ENCODE results near the gene GALNS. TPM values are rescaled to one million over a fixed set of nuclear protein-coding genes. Genes with fewer than 3 reads are reported as not detected.
A peak's percentile ranks its signal among the peaks of the same experiment; 100 is the strongest.

The GALNS gene
- total RNA-seq, 2 experiments from 2014 or later: 29.4 to 35.7 TPM

- Mint-ChIP-seq H3K36me3 (ENCODE audit: low read depth) (peaks cover 19% of the 10 kb centered on the region), H3K4me1 (peaks cover 28% of the 10 kb centered on the region), H3K27ac (peak overlapping the region; percentile 98), H3K9me3 (no peaks in the 10 kb centered on the region), H3K27me3 (no peaks in the 10 kb centered on the region), H3K4me3 (peak overlapping the region; percentile 85)
- ChIA-PET POLR2A (interaction anchor here (1.5 kb wide), 1 partner anchor 107 kb away, joined by 4 read pairs; no protein-coding TSS in a partner anchor), CTCF (interaction anchor here (0.6 to 2.3 kb wide), 9 partner anchors 8 to 357 kb away, joined by 3 to 9 read pairs (median 3); no protein-coding TSS in a partner anchor)
- no peak for DNase-seq
Measured at GRCh38 chr16:88810166-88810911, 46.4 kb downstream of the GALNS start.

DNA sequence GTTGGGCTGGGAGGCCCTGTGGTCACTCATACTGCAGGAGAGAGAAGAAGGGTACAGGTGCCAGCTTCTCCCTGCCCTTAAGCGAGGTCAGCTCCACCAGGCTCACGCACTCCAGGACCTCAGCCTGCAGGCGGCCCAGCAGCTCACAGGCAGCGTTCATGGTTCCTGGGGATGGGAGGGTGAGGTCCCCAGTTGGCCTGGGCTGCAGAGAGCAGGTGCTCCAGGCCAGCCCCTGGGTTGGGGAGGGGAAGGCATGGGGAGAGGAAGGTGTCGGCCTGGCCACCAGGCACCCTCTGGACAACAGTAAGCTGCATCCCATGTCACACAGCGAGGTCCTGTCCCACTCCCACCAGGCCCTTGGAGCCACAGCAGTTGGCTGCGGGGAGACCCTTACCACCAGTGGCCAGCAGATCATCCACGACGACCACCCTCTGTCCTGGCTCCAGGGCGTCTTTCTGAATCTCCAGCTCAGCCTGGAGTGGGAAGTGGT lies 47.0 kb downstream of the GALNS start:
- ChIA-PET POLR2A (interaction anchor here (0.6 to 1.5 kb wide), 2 partner anchors 8 to 106 kb away, joined by 4 read pairs; no protein-coding TSS in a partner anchor), CTCF (interaction anchor here (0.8 to 2.3 kb wide), 8 partner anchors 8 to 358 kb away, joined by 3 to 9 read pairs (median 4); no protein-coding TSS in a partner anchor)
- no peak for DNase-seq
- Mint-ChIP-seq H3K27me3 (no peaks in the 10 kb centered on the region), H3K4me3 (peak overlapping the region; percentile 85), H3K36me3 (ENCODE audit: low read depth) (peaks cover 19% of the 10 kb centered on the region), H3K9me3 (no peaks in the 10 kb centered on the region), H3K4me1 (peaks cover 28% of the 10 kb centered on the region), H3K27ac (peak overlapping the region; percentile 98)

GRCh38 chr16:88809068-88809675 lies 47.6 kb downstream of the GALNS start:
- ChIA-PET POLR2A (interaction anchor here (0.6 kb wide), 1 partner anchor 8 kb away, joined by 4 read pairs; no protein-coding TSS in a partner anchor), CTCF (interaction anchor here (0.7 to 2.3 kb wide), 6 partner anchors 9 to 457 kb away, joined by 3 to 7 read pairs (median 4); no protein-coding TSS in a partner anchor)
- H3K36me3 Mint-ChIP-seq (ENCODE audit: low read depth): peaks cover 22% of the 10 kb centered on the region

DNA sequence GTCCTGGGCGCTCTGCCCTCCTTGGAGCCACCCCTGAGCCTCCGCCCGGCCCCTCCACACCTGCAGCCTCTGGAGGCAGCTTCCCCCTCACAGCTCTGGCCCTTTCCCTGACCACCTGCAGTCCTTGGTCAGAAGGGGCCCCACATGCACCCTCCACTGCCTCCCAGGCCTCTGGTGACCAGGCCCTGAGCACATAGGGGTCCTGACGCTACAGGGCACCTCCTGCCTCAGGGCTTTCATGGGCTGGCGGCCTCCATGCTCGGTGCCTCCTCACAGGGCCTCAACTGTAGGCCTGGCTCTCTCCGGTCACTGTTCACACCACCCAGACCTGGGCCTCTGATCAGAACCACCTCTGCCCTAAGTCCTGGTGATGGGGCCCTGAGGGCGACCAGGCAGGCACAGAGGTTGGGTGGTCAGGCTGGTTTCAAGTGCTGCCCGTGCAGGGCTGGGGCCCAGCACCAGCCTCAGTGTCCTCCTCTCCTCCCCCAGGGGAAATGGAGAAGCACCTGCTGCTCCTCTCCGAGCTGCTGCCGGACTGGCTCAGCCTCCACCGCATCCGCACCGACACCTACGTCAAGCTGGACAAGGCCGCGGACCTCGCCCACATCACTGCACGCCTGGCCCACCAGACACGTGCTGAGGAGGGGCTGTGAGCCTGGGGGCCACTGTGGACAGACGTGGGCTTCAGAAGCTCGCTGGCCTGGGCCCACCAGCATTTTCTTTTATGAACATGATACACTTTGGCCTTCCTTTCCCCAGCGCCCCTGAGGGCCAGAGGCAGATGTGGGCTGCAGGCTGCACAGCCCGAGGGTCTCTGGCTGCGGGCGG lies 48.9 kb downstream of the GALNS start:
- Mint-ChIP-seq H3K9me3 (no peaks in the 10 kb centered on the region), H3K4me3 (peak overlapping the region; percentile 32), H3K27me3 (no peaks in the 10 kb centered on the region), H3K27ac (no peak overlapping the region), H3K4me1 (peaks cover 28% of the 10 kb centered on the region), H3K36me3 (ENCODE audit: low read depth) (peaks cover 23% of the 10 kb centered on the region)
- ChIA-PET POLR2A (no interaction called here), CTCF (no interaction called here)
- DNase-seq: no peak

More at GRCh38 chr16:88809068-88809675, 47.6 kb downstream of the GALNS start:
- DNase-seq: no peak
- Mint-ChIP-seq H3K27ac (peak overlapping the region; percentile 62), H3K27me3 (no peaks in the 10 kb centered on the region), H3K4me1 (peaks cover 28% of the 10 kb centered on the region), H3K4me3 (peak overlapping the region; percentile 85), H3K9me3 (no peaks in the 10 kb centered on the region)

DNA sequence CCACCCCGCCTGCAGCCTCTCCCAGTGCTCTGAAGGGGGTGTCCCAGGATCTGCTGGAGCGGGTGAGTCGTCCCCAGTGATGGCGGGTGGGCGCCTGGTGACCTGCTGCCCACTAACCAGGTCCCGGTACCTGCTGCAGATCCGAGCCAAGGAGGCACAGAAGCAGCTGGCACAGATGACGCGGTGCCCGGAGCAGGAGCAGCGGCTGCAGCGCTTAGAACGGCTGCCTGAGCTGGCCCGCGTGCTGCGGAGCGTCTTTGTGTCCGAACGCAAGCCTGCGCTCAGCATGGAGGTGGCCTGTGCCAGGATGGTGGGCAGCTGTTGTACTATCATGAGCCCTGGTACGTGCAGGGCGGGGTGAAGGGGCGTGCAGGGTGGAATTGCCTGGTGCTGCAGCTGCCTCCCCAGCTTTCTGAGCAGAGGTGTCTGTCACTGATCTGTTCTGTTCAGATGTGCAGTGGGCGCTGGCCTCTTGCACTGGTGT lies 49.6 kb downstream of the GALNS start:
- peaks cover 24% of the 10 kb centered on the region for H3K36me3 Mint-ChIP-seq (ENCODE audit: low read depth)
- no peaks in the 10 kb centered on the region for H3K27me3 Mint-ChIP-seq
- peaks cover 23% of the 10 kb centered on the region for H3K4me1 Mint-ChIP-seq
- DNase-seq: no peak
- POLR2A ChIA-PET: no interaction called here
- H3K27ac Mint-ChIP-seq: no peak overlapping the region
- no peaks in the 10 kb centered on the region for H3K9me3 Mint-ChIP-seq
- no peak overlapping the region for H3K4me3 Mint-ChIP-seq
- CTCF ChIA-PET: interaction anchor here (1.3 to 2.5 kb wide), 2 partner anchors 9 to 70 kb away, joined by 3 to 6 read pairs; no protein-coding TSS in a partner anchor

DNA sequence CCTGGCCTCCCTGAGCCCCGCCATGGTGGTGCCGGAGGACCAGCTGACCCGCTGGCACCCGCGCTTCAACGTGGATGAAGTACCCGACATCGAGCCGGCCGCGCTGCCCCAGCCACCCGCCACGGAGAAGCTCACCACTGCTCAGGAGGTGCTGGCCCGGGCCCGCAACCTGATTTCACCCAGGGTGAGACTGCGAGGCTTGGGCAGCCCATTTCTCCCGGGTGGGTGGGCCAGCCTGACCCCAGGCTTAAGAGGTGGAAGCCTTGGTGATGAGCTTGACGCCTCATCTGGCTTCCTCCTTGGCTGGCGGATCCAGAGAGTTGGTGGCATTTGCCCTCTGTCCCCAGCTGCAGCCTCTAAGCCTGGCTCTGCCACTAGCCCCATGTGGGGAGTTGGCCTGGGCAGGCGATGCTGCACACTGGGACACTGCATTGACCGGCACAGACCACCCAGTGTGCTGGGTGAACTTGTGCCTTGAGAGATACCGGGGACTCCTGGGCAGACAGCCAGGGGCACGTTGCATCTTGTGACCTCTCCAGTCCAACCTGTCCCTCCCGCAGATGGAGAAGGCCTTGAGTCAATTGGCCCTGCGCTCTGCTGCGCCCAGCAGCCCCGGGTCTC lies 50.1 kb downstream of the GALNS start:
- Mint-ChIP-seq H3K4me3 (no peak overlapping the region), H3K27ac (no peak overlapping the region), H3K36me3 (ENCODE audit: low read depth) (peaks cover 24% of the 10 kb centered on the region), H3K4me1 (peaks cover 25% of the 10 kb centered on the region), H3K9me3 (no peaks in the 10 kb centered on the region), H3K27me3 (no peaks in the 10 kb centered on the region)
- ChIA-PET POLR2A (no interaction called here), CTCF (interaction anchor here (0.5 to 2.5 kb wide), 3 partner anchors 10 to 215 kb away, joined by 3 to 6 read pairs (median 3); no protein-coding TSS in a partner anchor)
- DNase-seq: no peak

DNA sequence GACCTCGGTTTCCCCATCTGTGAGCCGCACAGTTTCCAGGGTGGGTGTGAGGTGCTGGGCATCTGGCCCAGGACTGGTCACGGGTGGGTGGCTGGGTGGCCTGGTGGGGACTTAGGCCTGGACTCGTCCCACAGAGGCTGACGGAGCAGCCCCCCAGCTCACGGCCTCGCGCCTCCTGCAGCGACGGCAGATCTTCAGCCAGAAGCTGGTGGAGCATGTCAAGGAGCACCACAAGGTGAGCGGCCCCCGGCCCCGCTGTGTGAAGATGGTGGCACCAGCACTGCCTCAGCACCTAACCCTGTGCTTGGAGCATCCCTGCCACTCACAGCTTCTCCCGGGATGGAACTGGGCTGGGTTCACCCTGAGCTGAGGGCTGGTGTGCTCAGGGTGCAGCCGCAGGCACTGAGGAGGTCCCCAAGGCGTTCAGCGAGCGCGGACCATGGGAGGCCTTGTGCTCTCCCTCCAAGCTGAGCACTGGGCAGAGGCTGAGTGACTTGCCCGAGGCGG lies 50.8 kb downstream of the GALNS start:
- H3K4me3 Mint-ChIP-seq: no peak overlapping the region
- peaks cover 28% of the 10 kb centered on the region for H3K36me3 Mint-ChIP-seq (ENCODE audit: low read depth)
- no peak for DNase-seq
- H3K27ac Mint-ChIP-seq: no peak overlapping the region
- no peaks in the 10 kb centered on the region for H3K9me3 Mint-ChIP-seq
- peaks cover 31% of the 10 kb centered on the region for H3K4me1 Mint-ChIP-seq
- ChIA-PET CTCF (interaction anchor here (0.5 to 2.5 kb wide), 3 partner anchors 11 to 214 kb away, joined by 3 to 6 read pairs (median 3); no protein-coding TSS in a partner anchor), POLR2A (no interaction called here)
- no peaks in the 10 kb centered on the region for H3K27me3 Mint-ChIP-seq

GRCh38 chr16:88805340-88805715 lies 51.4 kb downstream of the GALNS start:
- H3K9me3 Mint-ChIP-seq: no peaks in the 10 kb centered on the region
- peak overlapping the region; percentile 77 for H3K4me3 Mint-ChIP-seq
- no peak for DNase-seq
- ChIA-PET POLR2A (no interaction called here), CTCF (interaction anchor here (1.2 to 2.5 kb wide), 2 partner anchors 25 to 68 kb away, joined by 3 to 6 read pairs; no protein-coding TSS in a partner anchor)
- H3K36me3 Mint-ChIP-seq (ENCODE audit: low read depth): peaks cover 31% of the 10 kb centered on the region
- H3K27me3 Mint-ChIP-seq: no peaks in the 10 kb centered on the region
- H3K4me1 Mint-ChIP-seq: peaks cover 37% of the 10 kb centered on the region
- H3K27ac Mint-ChIP-seq: no peak overlapping the region

- Mint-ChIP-seq H3K27ac (peak overlapping the region; percentile 77), H3K27me3 (no peaks in the 10 kb centered on the region), H3K4me1 (peaks cover 39% of the 10 kb centered on the region), H3K4me3 (peak overlapping the region; percentile 77), H3K36me3 (ENCODE audit: low read depth) (peaks cover 32% of the 10 kb centered on the region), H3K9me3 (no peaks in the 10 kb centered on the region)
- DNase-seq: peak; percentile 50
- ChIA-PET POLR2A (no interaction called here), CTCF (interaction anchor here (0.5 to 2.5 kb wide), 3 partner anchors 24 to 260 kb away, joined by 3 to 9 read pairs (median 6); no protein-coding TSS in a partner anchor)
Measured at GRCh38 chr16:88804552-88805339, 52.0 kb downstream of the GALNS start.

DNA sequence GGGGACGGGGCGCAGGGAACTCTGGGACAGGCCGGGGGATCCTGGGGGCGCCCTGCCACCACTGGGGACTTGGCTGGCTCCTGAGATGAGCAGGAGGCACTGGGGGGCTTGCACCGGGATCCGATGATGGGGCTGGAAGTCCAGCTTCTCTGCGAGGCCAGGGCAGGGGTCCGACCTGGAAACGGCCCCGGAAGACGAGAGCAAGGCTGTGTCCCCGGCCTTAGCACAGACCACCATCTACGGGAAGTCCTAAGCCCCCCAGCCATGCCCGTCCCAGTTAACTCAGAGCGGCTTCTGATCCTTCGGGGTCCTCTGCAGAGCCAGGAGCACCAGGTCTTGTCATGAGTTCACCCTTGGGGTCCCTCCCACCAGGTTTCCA lies 52.6 kb downstream of the GALNS start:
- H3K9me3 Mint-ChIP-seq: no peaks in the 10 kb centered on the region
- H3K27ac Mint-ChIP-seq: peak overlapping the region; percentile 77
- peak overlapping the region; percentile 77 for H3K4me3 Mint-ChIP-seq
- POLR2A ChIA-PET: no interaction called here
- H3K36me3 Mint-ChIP-seq (ENCODE audit: low read depth): peaks cover 28% of the 10 kb centered on the region
- no peaks in the 10 kb centered on the region for H3K27me3 Mint-ChIP-seq
- CTCF ChIA-PET: interaction anchor here (0.5 kb wide), 1 partner anchor 260 kb away, joined by 9 read pairs; no protein-coding TSS in a partner anchor
- DNase-seq: no peak
- H3K4me1 Mint-ChIP-seq: peaks cover 42% of the 10 kb centered on the region

Data from activated CD4-positive, alpha-beta T cell treated with anti-CD3 and anti-CD28 coated beads, Interleukin-2, amount 10 ng/mL, durations not matched to agents 7 days and 5 days (primary cell).